RKO (cell line): ENCODE data around the gene RNF214.
"Not testable (repeated sequence)": the region's sequence is repeated elsewhere in the genome, so short reads cannot be mapped to it uniquely, and the experiment has no call there.

Source experiments
- DNase-seq: peaks from one replicate; pipeline ENCODE4 v3.0.0-alpha.2; 2016; ENCODE audit warnings: low spot score

Gene RNF214

GRCh38 chr11:117230999-117231841 is 1.3 kb upstream of the RNF214 start:
- DNase-seq: no peak

- DNase-seq: peak; percentile 73
Observed at GRCh38 chr11:117231842-117232091, 704 bp upstream of the RNF214 start, which contains the start of gene PCSK7. PCSK7 (minus strand) TSS chr11:117232073; CDS start chr11:117229844, 2,229 bp downstream.

- no peak for DNase-seq
Observed at GRCh38 chr11:117232911-117233409, 489 bp downstream of the RNF214 start.

GRCh38 chr11:117238221-117238620 is 5.8 kb downstream of the RNF214 start:
- DNase-seq: no peak

- peak; percentile 94 for DNase-seq
Observed at GRCh38 chr11:117239295-117239694, 6.8 kb downstream of the RNF214 start.

- no peak for DNase-seq
Observed at GRCh38 chr11:117248341-117248740, 15.9 kb downstream of the RNF214 start.

GRCh38 chr11:117249571-117249970 is 17.1 kb downstream of the RNF214 start:
- no peak for DNase-seq

- no peak for DNase-seq
Observed at GRCh38 chr11:117251506-117251905, 19.0 kb downstream of the RNF214 start.

GRCh38 chr11:117255966-117256365 is 23.5 kb downstream of the RNF214 start:
- no peak for DNase-seq

GRCh38 chr11:117256573-117256972 is 24.1 kb downstream of the RNF214 start:
- peak; percentile 31 for DNase-seq

- no peak for DNase-seq
Observed at GRCh38 chr11:117258576-117258975, 26.1 kb downstream of the RNF214 start.

- no peak for DNase-seq
Observed at GRCh38 chr11:117259417-117259816, 26.9 kb downstream of the RNF214 start.

GRCh38 chr11:117264624-117265323 is 32.3 kb downstream of the RNF214 start:
- DNase-seq: not testable (repeated sequence)

- no peak for DNase-seq
Observed at GRCh38 chr11:117265745-117266144, 33.3 kb downstream of the RNF214 start.

GRCh38 chr11:117269856-117270255 is 37.4 kb downstream of the RNF214 start:
- no peak for DNase-seq

GRCh38 chr11:117271208-117271607 is 38.7 kb downstream of the RNF214 start:
- DNase-seq: no peak

- not testable (repeated sequence) for DNase-seq
Observed at GRCh38 chr11:117272175-117272574, 39.7 kb downstream of the RNF214 start.

GRCh38 chr11:117273550-117274289 is 41.2 kb downstream of the RNF214 start:
- DNase-seq: peak; percentile 23

GRCh38 chr11:117278347-117278746 is 45.9 kb downstream of the RNF214 start:
- DNase-seq: no peak

GRCh38 chr11:117279711-117280376 is 47.4 kb downstream of the RNF214 start:
- DNase-seq: no peak

GRCh38 chr11:117281159-117281558 is 48.7 kb downstream of the RNF214 start:
- DNase-seq: peak; percentile 64

- no peak for DNase-seq
Observed at GRCh38 chr11:117281869-117282268, 49.4 kb downstream of the RNF214 start.
